Effector memory CD8-positive, alpha-beta T cell (primary cell): Measurements from ENCODE around the gene ZNF407.

Experiments
- ATAC-seq: fragments of 150-1000 bp; cut with Tn5 transposase; replicated peaks from 2 replicates; pipeline ENCODE4 v1.10.0; 2021; ENCODE audit warnings: mild to moderate bottlenecking, moderate library complexity
- DNase-seq, 3 experiments: peaks; one replicate each; pipeline ENCODE4 v3.0.0; 2021
- H3K27ac Mint-ChIP-seq, 2 donors: one replicate each; pipeline ENCODE4 v1.8.0; 2022; ENCODE audit warnings: mild to moderate bottlenecking in 2 of 2, mixed read lengths in 2 of 2, moderate library complexity in 2 of 2
- H3K27me3 Mint-ChIP-seq, 2 donors: one replicate each; pipeline ENCODE4 v1.8.0; 2022; ENCODE audit warnings: mixed read lengths in 2 of 2
- H3K36me3 Mint-ChIP-seq: one replicate; pipeline ENCODE4 v1.8.0; 2022; ENCODE audit warnings: mild to moderate bottlenecking, moderate library complexity, mixed read lengths; ENCODE audit not compliant: insufficient read depth
- H3K4me1 Mint-ChIP-seq, 2 donors: one replicate each; pipeline ENCODE4 v1.8.0; 2022; ENCODE audit warnings: low read depth in 2 of 2, mixed read lengths in 2 of 2
- H3K4me3 Mint-ChIP-seq, 2 donors: one replicate each; pipeline ENCODE4 v1.8.0; 2022; ENCODE audit warnings: mild to moderate bottlenecking in 2 of 2, mixed read lengths in 2 of 2, moderate library complexity in 2 of 2
- H3K9me3 Mint-ChIP-seq, 2 donors: one replicate each; pipeline ENCODE4 v1.8.0; 2022; ENCODE audit warnings: mixed read lengths in 2 of 2

ZNF407 gene

GRCh38 chr18:75068682-75069435 is 471.2 kb downstream of the ZNF407 start:
- Mint-ChIP-seq H3K9me3 (peaks cover 0 to under 1% of the 10 kb centered on the region in 2 donors), H3K36me3 (peaks cover 5% of the 10 kb centered on the region), H3K27ac (peak overlapping the region; percentile 99 to 100), H3K4me3 (peak overlapping the region in 1 of 2 donors; percentile 51), H3K4me1 (peaks cover 35 to 36% of the 10 kb centered on the region in 2 donors), H3K27me3 (no peaks in the 10 kb centered on the region)
- DNase-seq (no peak), ATAC-seq (no peak)

- H3K27me3 Mint-ChIP-seq: no peaks in the 10 kb centered on the region
- peaks cover 5% of the 10 kb centered on the region for H3K36me3 Mint-ChIP-seq
- peak overlapping the region; percentile 86 to 91 for H3K4me3 Mint-ChIP-seq
- DNase-seq: no peak
- H3K9me3 Mint-ChIP-seq: peaks cover 0 to 9% of the 10 kb centered on the region in 2 donors
- H3K4me1 Mint-ChIP-seq: peaks cover 39 to 42% of the 10 kb centered on the region in 2 donors
- peak overlapping the region; percentile 99 to 100 for H3K27ac Mint-ChIP-seq
- ATAC-seq: no peak
Measured at GRCh38 chr18:75070235-75070624, 472.6 kb downstream of the ZNF407 start.

GRCh38 chr18:75070625-75071483 is 473.2 kb downstream of the ZNF407 start:
- peak overlapping the region; percentile 99 to 100 for H3K27ac Mint-ChIP-seq
- H3K4me3 Mint-ChIP-seq: peak overlapping the region; percentile 86 to 91

GRCh38 chr18:75071484-75071785 is 473.8 kb downstream of the ZNF407 start:
- peak overlapping the region; percentile 86 to 91 for H3K4me3 Mint-ChIP-seq
- H3K4me1 Mint-ChIP-seq: peaks cover 39 to 42% of the 10 kb centered on the region in 2 donors
- ATAC-seq: no peak
- peaks cover 0 to 13% of the 10 kb centered on the region in 2 donors for H3K9me3 Mint-ChIP-seq
- H3K27me3 Mint-ChIP-seq: no peaks in the 10 kb centered on the region
- H3K36me3 Mint-ChIP-seq: peaks cover 5% of the 10 kb centered on the region
- peak overlapping the region; percentile 99 to 100 for H3K27ac Mint-ChIP-seq
- no peak for DNase-seq

More at GRCh38 chr18:75070625-75071483, 473.2 kb downstream of the ZNF407 start:
- peaks cover 39 to 42% of the 10 kb centered on the region in 2 donors for H3K4me1 Mint-ChIP-seq
- ATAC-seq: peak; percentile 86
- no peaks in the 10 kb centered on the region for H3K27me3 Mint-ChIP-seq
- H3K9me3 Mint-ChIP-seq: peaks cover 0 to 9% of the 10 kb centered on the region in 2 donors
- DNase-seq: peak; percentile 50 to 58 (median 52)
- H3K36me3 Mint-ChIP-seq: peaks cover 5% of the 10 kb centered on the region

GRCh38 chr18:75071866-75072671 is 474.4 kb downstream of the ZNF407 start:
- H3K4me1 Mint-ChIP-seq: peaks cover 39 to 42% of the 10 kb centered on the region in 2 donors
- peaks cover 0 to 16% of the 10 kb centered on the region in 2 donors for H3K9me3 Mint-ChIP-seq
- peak overlapping the region; percentile 99 to 100 for H3K27ac Mint-ChIP-seq
- peak overlapping the region; percentile 86 to 91 for H3K4me3 Mint-ChIP-seq
- DNase-seq: no peak
- H3K27me3 Mint-ChIP-seq: no peaks in the 10 kb centered on the region
- peaks cover 5% of the 10 kb centered on the region for H3K36me3 Mint-ChIP-seq
- no peak for ATAC-seq

GRCh38 chr18:75072672-75073371 is 475.2 kb downstream of the ZNF407 start:
- no peaks in the 10 kb centered on the region for H3K27me3 Mint-ChIP-seq
- H3K27ac Mint-ChIP-seq: peak overlapping the region in 1 of 2 donors; percentile 62
- DNase-seq: no peak
- no peak overlapping the region for H3K4me3 Mint-ChIP-seq
- H3K4me1 Mint-ChIP-seq: peaks cover 35 to 38% of the 10 kb centered on the region in 2 donors
- H3K36me3 Mint-ChIP-seq: peaks cover 5% of the 10 kb centered on the region
- peaks cover 0 to 16% of the 10 kb centered on the region in 2 donors for H3K9me3 Mint-ChIP-seq
- no peak for ATAC-seq

- DNase-seq (no peak), ATAC-seq (no peak)
- Mint-ChIP-seq H3K27ac (peak overlapping the region; percentile 58 to 62), H3K9me3 (peaks cover 0 to 16% of the 10 kb centered on the region in 2 donors), H3K27me3 (no peaks in the 10 kb centered on the region), H3K4me1 (peaks cover 31 to 38% of the 10 kb centered on the region in 2 donors), H3K36me3 (peaks cover 5% of the 10 kb centered on the region), H3K4me3 (peak overlapping the region in 1 of 2 donors; percentile 21)
Measured at GRCh38 chr18:75073654-75074053, 476.0 kb downstream of the ZNF407 start.

- no peak for DNase-seq
- Mint-ChIP-seq H3K4me1 (peaks cover 29 to 35% of the 10 kb centered on the region in 2 donors), H3K36me3 (peaks cover 5% of the 10 kb centered on the region), H3K27me3 (no peaks in the 10 kb centered on the region), H3K9me3 (peaks cover 4 to 16% of the 10 kb centered on the region in 2 donors), H3K27ac (peak overlapping the region; percentile 41 to 58), H3K4me3 (peak overlapping the region in 1 of 2 donors; percentile 21)
- ATAC-seq: no peak
Measured at GRCh38 chr18:75074196-75075015, 476.7 kb downstream of the ZNF407 start.

GRCh38 chr18:75075016-75075305 is 477.3 kb downstream of the ZNF407 start:
- H3K36me3 Mint-ChIP-seq: peaks cover 5% of the 10 kb centered on the region
- H3K9me3 Mint-ChIP-seq: peaks cover 4 to 16% of the 10 kb centered on the region in 2 donors
- DNase-seq (no peak), ATAC-seq (no peak)
- peaks cover 25 to 30% of the 10 kb centered on the region in 2 donors for H3K4me1 Mint-ChIP-seq
- no peaks in the 10 kb centered on the region for H3K27me3 Mint-ChIP-seq
- H3K27ac Mint-ChIP-seq: no peak overlapping the region
- H3K4me3 Mint-ChIP-seq: no peak overlapping the region

GRCh38 chr18:75075429-75075841 is 477.8 kb downstream of the ZNF407 start:
- H3K27ac Mint-ChIP-seq: no peak overlapping the region
- no peak overlapping the region for H3K4me3 Mint-ChIP-seq
- H3K4me1 Mint-ChIP-seq: peaks cover 21 to 25% of the 10 kb centered on the region in 2 donors

GRCh38 chr18:75076286-75076685 is 478.6 kb downstream of the ZNF407 start:
- Mint-ChIP-seq H3K4me1 (peaks cover 12 to 17% of the 10 kb centered on the region in 2 donors), H3K4me3 (no peak overlapping the region), H3K36me3 (no peaks in the 10 kb centered on the region), H3K27ac (no peak overlapping the region), H3K27me3 (no peaks in the 10 kb centered on the region), H3K9me3 (peaks cover 4 to 16% of the 10 kb centered on the region in 2 donors)
- no peak for DNase-seq
- no peak for ATAC-seq

More at GRCh38 chr18:75075429-75075841, 477.8 kb downstream of the ZNF407 start:
- no peak for ATAC-seq
- DNase-seq: no peak
- H3K36me3 Mint-ChIP-seq: peaks cover 5% of the 10 kb centered on the region
- peaks cover 4 to 16% of the 10 kb centered on the region in 2 donors for H3K9me3 Mint-ChIP-seq
- no peaks in the 10 kb centered on the region for H3K27me3 Mint-ChIP-seq

- Mint-ChIP-seq H3K9me3 (peaks cover 4 to 10% of the 10 kb centered on the region in 2 donors), H3K27ac (no peak overlapping the region), H3K36me3 (no peaks in the 10 kb centered on the region), H3K4me3 (no peak overlapping the region), H3K4me1 (peaks cover 0 to 4% of the 10 kb centered on the region in 2 donors), H3K27me3 (peaks cover 6 to 9% of the 10 kb centered on the region in 2 donors)
- DNase-seq: no peak
- ATAC-seq: no peak
Measured at GRCh38 chr18:75081486-75081885, 483.8 kb downstream of the ZNF407 start.
